Endodermal cell (in vitro differentiated cells): ENCODE measurements around the gene DCC. TPM values are rescaled to one million over a fixed set of nuclear protein-coding genes. Genes with fewer than 3 reads are reported as not detected.

Experiments used
- DNase-seq: peaks from one replicate; pipeline ENCODE4 v3.0.0-alpha.2; 2017
- H3K27ac ChIP-seq: 2 replicates; pipeline ENCODE4 v1.5.1; 2013; ENCODE audit warnings: mild to moderate bottlenecking, low read depth, low read length, moderate library complexity
- H3K27me3 ChIP-seq: 2 replicates; pipeline ENCODE4 v1.6.1; 2013; ENCODE audit warnings: mild to moderate bottlenecking, low read length, moderate library complexity; ENCODE audit not compliant: insufficient read depth, control insufficient read depth, poor library complexity, severe bottlenecking
- H3K36me3 ChIP-seq: 2 replicates; pipeline ENCODE4 v1.7.0; 2013; ENCODE audit warnings: mild to moderate bottlenecking, low read length, moderate library complexity; ENCODE audit not compliant: control insufficient read depth, insufficient read depth
- H3K4me1 ChIP-seq: one replicate; pipeline ENCODE4 v1.7.0; 2013; ENCODE audit warnings: low read length; ENCODE audit not compliant: control insufficient read depth, insufficient read depth
- H3K4me3 ChIP-seq: 2 replicates; pipeline ENCODE4 v1.5.1; 2013; ENCODE audit warnings: mild to moderate bottlenecking, low read length, moderate library complexity
- H3K9ac ChIP-seq: 2 replicates; pipeline ENCODE4 v1.6.1; 2013; ENCODE audit warnings: mild to moderate bottlenecking, low read length, moderate library complexity; ENCODE audit not compliant: poor library complexity, severe bottlenecking; ENCODE audit errors: extremely low read depth
- H3K9me3 ChIP-seq: 2 replicates; pipeline ENCODE4 v1.6.1; 2013; ENCODE audit warnings: mild to moderate bottlenecking, low read length, moderate library complexity; ENCODE audit not compliant: control insufficient read depth
- H3K27ac Mint-ChIP-seq: 2 replicates; pipeline ENCODE4 v1.8.0; 2020; ENCODE audit warnings: mixed read lengths
- H3K27me3 Mint-ChIP-seq: 2 replicates; pipeline ENCODE4 v1.8.0; 2021; ENCODE audit warnings: mild to moderate bottlenecking, mixed read lengths; ENCODE audit not compliant: insufficient read depth
- H3K36me3 Mint-ChIP-seq: 2 replicates; pipeline ENCODE4 v1.8.0; 2020; ENCODE audit warnings: low read depth, mixed read lengths
- H3K4me1 Mint-ChIP-seq: 2 replicates; pipeline ENCODE4 v1.8.0; 2020; ENCODE audit warnings: mixed read lengths
- H3K4me3 Mint-ChIP-seq: 2 replicates; pipeline ENCODE4 v1.8.0; 2020; ENCODE audit warnings: mild to moderate bottlenecking, moderate library complexity, mixed read lengths
- H3K9me3 Mint-ChIP-seq: 2 replicates; pipeline ENCODE4 v1.8.0; 2020; ENCODE audit warnings: mild to moderate bottlenecking, mixed read lengths
- CTCF ChIP-seq: fragments of 200-600 bp; sonication (generic); conservative IDR thresholded peaks from 2 replicates; pipeline ENCODE4 v1.5.0; 2021; ENCODE audit warnings: antibody characterized with exemption, mild to moderate bottlenecking
- WGBS, 2 experiments: methylation state at CpG; one replicate each; pipeline versions ENCODE4 v1.1.5 to v1.1.7; 2013; ENCODE audit warnings: missing lambda C conversion rate in 2 of 2, mixed read lengths in 1 of 2; ENCODE audit not compliant: insufficient coverage in 1 of 2, insufficient read length in 1 of 2; 5-methylcytosine and 5-hydroxymethylcytosine counted together
- total RNA-seq, 2 donors: library from RNA; stranded (reverse); fragmentation: NEBNext Ultra II Directional in 1 of 2; extraction: Animal tissue kit (Norgen Biotek cat#: 25700) in 1 of 2; gene quantifications; 2 replicates in 1 of 2; 3 replicates in 1 of 2; pipeline ENCODE4 v1.2.1, GENCODE V29; 2021

The DCC gene
- total RNA-seq, 2 donors from 2014 or later = 0.77 to 0.97 TPM

- Mint-ChIP-seq H3K4me1 (no peaks in the 10 kb centered on the region), H3K4me3 (no peak overlapping the region), H3K27me3 (peaks cover 22% of the 10 kb centered on the region), H3K27ac (no peak overlapping the region), H3K36me3 (no peaks in the 10 kb centered on the region), H3K9me3 (no peaks in the 10 kb centered on the region)
- Histone ChIP-seq H3K9ac (no peak overlapping the region), H3K4me3 (no peak overlapping the region), H3K9me3 (no peaks in the 10 kb centered on the region), H3K27ac (no peak overlapping the region), H3K4me1 (no peaks in the 10 kb centered on the region), H3K36me3 (no peaks in the 10 kb centered on the region), H3K27me3 (peaks cover 5% of the 10 kb centered on the region)
- 86 to 97% methylated on average over 1 to 2 of the region's 3 CpGs for WGBS, 2 experiments
- TF ChIP-seq CTCF = no peak
- no peak for DNase-seq
Observed at GRCh38 chr18:52475325-52475724, 135.3 kb downstream of the DCC start.

GRCh38 chr18:52481116-52481515 is 141.1 kb downstream of the DCC start:
- Histone ChIP-seq H3K27ac (no peak overlapping the region), H3K4me1 (no peaks in the 10 kb centered on the region), H3K27me3 (no peaks in the 10 kb centered on the region), H3K9ac (no peak overlapping the region), H3K4me3 (no peak overlapping the region), H3K36me3 (no peaks in the 10 kb centered on the region), H3K9me3 (no peaks in the 10 kb centered on the region)
- H3K9me3 Mint-ChIP-seq = no peaks in the 10 kb centered on the region
- H3K36me3 Mint-ChIP-seq = no peaks in the 10 kb centered on the region
- H3K27ac Mint-ChIP-seq = no peak overlapping the region
- WGBS, 2 experiments = 95 to 96% methylated on average over 4 to 6 of the region's 6 CpGs
- no peak for TF ChIP-seq CTCF
- no peak overlapping the region for H3K4me3 Mint-ChIP-seq
- DNase-seq = no peak
- H3K4me1 Mint-ChIP-seq = no peaks in the 10 kb centered on the region
- peaks cover 12% of the 10 kb centered on the region for H3K27me3 Mint-ChIP-seq

- Mint-ChIP-seq H3K27ac (no peak overlapping the region), H3K4me3 (no peak overlapping the region), H3K36me3 (no peaks in the 10 kb centered on the region), H3K27me3 (peaks cover 12% of the 10 kb centered on the region), H3K9me3 (no peaks in the 10 kb centered on the region), H3K4me1 (no peaks in the 10 kb centered on the region)
- Histone ChIP-seq H3K27ac (no peak overlapping the region), H3K9me3 (no peaks in the 10 kb centered on the region), H3K36me3 (no peaks in the 10 kb centered on the region), H3K27me3 (no peaks in the 10 kb centered on the region), H3K4me1 (no peaks in the 10 kb centered on the region), H3K4me3 (no peak overlapping the region), H3K9ac (no peak overlapping the region)
- no peak for DNase-seq
- 90 to 91% methylated on average over 1 to 2 of the region's 2 CpGs for WGBS, 2 experiments
- TF ChIP-seq CTCF = no peak
Observed at GRCh38 chr18:52484977-52485376, 145.0 kb downstream of the DCC start.
